HUDEP-2 (cell line): ENCODE measurements around the gene SPATS2.

Source experiments
- DNase-seq, 76 experiments: peaks; one replicate each; lab custom pipeline; 2025; ENCODE audit not compliant: unreplicated experiment in 76 of 76; lab: John Stamatoyannopoulos, UW

Gene SPATS2

DNA sequence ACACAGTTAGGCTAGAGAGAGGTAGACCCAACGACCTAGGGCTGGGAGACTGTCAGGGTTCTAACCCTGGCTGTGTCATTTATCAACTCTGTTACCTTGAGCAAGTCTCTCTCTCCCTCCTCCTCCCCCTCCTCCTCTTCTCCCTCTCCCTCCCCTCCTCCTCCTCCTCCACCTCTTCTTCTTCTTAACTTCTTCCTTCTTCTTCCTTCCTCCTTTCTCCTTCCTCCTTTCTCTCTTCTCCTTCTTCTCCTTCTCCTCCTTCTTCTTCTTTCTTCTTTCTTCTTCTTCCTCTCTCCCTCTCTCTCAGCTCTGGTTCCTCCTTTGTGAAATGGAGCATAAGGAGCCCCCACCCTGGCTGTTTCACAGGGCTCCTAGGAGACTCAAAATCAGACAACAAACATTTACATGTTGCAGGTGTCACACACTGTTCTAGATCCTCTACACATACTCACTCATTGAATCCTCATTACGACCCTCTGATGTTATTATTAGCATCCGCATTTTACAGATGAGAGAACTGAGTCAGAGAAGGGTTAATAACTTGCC is 169.3 kb downstream of the SPATS2 start:
- DNase-seq, result no peak

DNA sequence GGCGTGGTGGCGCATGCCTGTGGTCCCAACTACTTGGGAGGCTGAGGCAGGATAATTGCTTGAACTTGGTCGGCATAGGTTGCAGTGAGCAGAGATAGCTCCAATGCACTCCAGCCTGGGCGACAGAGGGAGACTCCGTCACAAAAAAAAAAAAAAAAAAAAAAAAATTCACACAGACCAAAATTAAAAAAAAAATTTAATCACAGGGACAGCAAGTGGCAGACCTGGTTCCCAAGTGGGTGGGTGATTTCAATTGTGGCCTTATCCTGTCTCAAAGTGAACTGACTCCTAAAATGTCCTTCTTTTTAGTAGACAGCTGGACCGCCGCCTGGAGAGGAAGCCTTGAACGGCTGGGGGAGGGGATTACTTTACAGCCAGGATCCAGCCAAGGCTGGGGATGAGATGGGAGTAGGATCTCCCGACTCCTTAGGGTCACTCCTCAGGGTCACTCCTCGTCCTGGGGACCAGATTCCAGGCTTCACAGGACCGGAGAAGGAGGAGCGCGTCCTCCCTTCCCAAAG is 170.0 kb downstream of the SPATS2 start:
- no peak for DNase-seq

DNA sequence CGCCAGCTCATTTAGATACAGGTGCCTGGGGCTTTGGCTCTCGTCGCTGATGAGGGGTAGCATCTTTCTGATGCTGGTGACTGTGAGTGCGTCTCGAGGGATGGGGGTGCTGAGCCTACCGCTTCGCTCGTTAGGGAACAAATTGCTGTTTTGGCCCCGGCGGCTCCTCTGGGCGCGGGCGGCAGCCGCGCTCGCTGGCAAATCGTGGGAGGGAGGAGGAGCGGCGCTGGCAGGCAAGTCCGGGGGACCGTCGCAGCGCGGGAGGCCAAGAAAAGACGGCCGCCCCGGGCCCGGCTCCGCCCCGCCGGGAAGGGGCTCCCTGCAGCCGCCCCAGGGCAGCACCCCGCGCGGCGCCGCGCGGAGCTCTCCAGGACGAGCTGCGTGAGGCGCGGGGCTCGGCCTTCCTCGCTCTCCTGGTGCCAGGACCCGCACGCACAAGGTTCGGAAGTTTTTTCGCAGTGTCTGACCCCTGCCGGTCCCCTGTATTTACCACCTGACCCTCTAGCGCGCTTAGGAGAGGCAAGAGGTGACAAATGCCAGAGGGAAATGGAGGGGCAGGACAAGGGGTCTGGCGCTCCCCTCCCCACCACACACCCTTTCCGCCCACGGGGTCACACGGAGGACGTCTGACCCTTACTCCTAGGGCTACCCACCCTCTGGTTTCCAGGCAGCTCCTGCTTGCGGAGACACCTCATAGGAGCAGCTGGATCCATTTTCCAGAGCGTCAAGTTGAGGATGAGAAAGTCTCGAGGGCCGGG is 170.7 kb downstream of the SPATS2 start:
- DNase-seq, result peak in 9 of 76 experiments; percentile 3 to 44 (median 13)

DNA sequence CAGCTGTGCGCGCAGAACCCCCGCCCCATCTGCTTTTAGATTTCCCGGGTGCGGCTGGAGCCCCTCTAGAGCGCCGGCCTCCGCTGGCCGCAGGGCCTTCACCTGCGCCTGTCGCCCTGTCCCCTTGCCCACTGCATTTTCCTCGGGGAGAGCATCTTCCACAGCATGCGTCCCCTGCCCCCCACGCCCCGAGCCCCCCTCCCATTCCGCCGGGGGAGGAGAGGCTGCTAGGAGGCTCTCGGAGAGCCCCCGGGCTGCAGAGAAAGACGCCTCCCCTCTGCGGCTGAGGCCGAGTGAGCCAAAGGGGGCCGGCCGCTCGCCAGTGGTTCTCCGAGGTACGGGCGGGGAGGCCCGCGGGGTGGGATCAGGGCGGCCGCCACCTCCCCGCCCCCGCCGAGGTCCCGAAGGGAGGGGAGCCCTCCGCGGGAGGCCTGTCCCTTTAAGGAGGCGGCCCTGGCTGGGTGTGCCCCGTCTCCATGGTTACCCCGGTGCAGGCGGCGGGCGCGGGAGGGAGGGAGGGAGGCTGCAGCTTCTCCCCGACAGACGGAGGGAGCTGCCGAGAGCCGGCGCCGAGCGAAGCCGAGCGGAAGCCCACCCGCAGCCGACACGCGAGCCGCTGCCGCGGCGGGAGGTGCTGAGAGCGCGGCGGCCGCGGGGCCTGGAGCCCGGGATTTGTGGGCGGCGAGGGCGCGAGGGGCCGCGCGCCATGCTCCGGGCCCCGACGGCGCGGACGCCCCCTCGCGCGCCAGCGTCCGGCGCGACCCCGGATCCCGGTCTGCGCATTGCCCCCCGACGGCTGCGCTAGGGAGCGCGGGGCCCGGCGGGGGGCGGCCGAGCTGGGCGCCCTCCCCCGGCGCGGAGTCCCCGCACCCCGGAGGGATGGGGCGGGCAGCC is 171.5 kb downstream of the SPATS2 start, which contains the start of gene KCNH3:
Gene KCNH3 (plus strand): TSS at position 521 of the 894 bp plus-strand sequence. CDS start 387 bp downstream, outside the sequence.
- peak in 71 of 76 experiments; percentile 12 to 88 (median 70) for DNase-seq

- DNase-seq, result no peak
These were observed 172.4 kb downstream of the SPATS2 start for GRCh38 chr12:49539406-49540228.

GRCh38 chr12:49540229-49541139 is 173.2 kb downstream of the SPATS2 start:
- DNase-seq, result no peak

DNA sequence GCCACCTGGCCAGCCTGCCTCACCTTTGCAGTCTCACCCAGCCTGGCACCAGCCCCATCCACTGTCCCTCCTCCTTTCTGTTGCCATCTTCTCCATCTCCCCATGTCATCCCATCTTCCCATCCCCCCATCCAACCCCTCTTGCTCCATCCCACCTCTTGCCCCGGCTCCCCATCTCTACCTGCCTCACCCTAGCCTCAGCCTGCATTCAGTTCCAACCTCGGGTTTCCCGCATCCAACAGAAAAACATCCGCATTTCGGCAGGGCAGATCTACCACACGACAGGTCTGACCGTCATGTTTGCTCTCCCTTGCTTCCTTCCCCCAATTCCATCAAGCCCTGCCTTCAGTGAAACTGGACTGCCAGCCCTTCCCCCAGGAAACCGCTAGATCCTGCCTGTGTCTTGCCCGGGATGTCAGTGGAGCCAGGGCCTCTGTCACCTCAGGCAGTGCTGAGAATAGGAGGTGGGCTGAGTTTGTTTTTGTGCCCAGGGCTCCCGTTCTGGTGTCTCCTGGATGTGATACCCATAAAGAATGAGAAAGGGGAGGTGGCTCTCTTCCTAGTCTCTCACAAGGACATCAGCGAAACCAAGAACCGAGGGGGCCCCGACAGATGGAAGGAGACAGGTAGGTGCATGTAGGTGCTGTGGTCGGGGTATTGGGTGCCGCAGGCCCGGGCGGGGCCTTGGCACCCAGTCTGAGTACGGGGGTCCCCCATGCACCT is 174.0 kb downstream of the SPATS2 start:
- no peak for DNase-seq

DNA sequence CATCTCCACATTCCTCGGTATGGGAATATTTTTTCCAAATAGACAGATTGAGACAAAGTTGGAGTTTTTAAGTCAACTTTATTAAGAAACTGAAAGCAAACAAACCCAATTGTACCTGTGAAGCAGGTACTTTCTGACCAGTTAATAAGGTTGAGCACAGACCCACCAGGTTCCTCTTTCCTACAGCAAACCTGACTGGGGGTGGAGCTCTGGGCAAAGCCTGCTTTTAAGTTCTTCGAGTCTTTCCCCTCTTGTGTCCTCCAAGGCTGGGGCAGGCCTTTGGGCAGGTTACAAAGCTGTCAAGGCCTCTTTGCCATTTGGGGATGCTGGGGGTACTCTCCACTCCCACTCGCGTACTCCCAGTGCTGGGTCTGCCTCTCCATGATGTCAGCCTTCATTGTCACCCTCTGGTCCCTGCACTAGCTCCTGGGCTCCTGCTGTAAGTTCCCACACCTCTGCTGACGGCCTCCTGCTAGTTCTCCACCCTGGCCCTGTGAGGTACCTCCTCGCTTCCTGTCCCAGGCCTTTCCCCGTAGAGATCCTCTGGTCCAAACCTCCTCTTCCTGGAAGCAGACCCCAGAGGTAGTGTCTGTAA is 174.7 kb downstream of the SPATS2 start:
- no peak for DNase-seq

DNA sequence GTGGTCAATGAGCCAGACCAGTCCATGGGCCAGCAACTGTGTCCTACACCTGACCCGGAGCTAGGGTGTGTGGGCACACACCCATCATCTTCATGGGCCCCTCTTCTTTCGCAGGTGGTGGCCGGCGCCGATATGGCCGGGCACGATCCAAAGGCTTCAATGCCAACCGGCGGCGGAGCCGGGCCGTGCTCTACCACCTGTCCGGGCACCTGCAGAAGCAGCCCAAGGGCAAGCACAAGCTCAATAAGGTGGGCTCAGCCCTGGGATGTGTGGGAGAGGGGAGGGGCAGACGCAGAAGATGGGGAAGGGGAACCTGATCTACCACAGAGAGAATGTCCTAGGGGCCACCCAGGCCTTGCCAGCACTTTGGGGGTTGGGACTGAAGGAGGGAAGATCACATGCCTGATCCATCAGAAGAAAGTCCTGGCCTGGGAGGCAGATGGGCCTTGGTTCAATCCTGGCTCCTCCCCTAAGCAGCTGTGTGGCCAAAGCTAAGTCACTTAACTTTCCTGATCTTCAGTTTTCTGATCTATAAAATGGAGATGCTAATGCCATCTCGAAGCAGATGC is 175.4 kb downstream of the SPATS2 start:
- no peak for DNase-seq

- no peak for DNase-seq
These were observed 176.1 kb downstream of the SPATS2 start for GRCh38 chr12:49543221-49543913.

DNA sequence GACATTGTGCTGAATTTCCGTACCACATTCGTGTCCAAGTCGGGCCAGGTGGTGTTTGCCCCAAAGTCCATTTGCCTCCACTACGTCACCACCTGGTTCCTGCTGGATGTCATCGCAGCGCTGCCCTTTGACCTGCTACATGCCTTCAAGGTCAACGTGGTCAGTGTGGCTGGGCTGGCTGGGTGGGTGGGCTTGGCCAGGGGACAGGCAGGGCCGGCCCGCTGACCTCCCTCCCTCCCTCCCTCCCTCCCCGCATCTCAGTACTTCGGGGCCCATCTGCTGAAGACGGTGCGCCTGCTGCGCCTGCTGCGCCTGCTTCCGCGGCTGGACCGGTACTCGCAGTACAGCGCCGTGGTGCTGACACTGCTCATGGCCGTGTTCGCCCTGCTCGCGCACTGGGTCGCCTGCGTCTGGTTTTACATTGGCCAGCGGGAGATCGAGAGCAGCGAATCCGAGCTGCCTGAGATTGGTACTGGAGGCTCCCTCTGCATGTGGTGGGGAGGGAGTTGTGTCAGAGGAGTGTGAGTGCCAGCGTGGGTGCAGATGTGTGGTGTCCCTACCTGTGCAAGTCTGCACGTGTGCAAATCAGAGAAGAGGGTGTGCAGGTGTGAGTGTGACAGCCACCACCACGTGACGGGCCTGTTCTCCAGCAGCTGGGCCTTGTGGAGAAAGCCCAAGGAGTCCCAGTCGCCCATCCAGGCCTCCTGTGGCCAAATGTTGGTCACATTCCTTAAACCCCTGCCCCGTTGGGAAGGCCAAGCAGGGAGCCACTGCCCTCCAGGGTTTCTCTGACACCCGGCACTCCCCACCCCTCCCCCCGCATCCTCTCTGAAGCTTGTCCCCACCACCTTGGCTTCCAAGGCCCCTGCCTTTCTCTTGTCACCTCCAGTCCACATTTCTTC is 176.9 kb downstream of the SPATS2 start:
- no peak for DNase-seq

DNA sequence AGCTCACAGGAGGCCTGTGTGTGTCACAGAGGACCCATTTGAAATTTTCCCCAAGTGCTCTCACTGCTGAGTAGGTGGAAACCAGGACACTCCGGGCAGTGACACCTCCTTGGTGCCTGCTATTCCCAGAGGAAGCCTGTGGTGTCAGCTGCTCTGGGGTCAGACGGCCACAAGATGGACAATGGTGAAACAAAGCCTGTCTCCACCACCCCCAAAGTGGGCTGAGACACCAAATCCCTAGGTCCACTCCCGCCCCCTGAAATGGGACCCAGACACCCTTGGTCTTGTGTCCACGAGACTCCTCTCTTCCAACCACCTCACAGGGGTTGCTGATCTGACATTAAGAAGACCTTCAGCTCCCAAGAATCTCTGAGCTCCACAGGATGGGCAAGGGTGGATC is 178.6 kb downstream of the SPATS2 start:
- no peak for DNase-seq

DNA sequence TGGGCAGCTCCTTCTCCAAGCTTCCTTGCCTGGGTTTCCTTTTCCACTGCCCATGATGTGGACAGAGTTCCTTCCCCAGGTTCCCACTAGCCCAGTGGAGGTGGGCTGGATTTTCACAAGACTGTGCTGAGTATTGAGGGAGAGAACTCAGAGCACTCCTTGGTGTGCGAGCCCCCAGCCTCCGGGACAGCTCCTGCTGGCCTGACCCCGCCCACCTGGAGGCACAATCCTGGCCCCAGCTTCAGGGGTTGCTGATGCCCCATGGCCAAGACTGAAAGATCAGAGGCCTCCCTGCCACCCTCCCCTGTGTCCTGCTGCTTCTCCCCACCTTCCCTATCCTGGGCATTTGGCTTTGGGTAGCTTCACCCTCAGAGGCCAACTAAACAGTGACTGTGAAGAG is 179.2 kb downstream of the SPATS2 start:
- no peak for DNase-seq

DNA sequence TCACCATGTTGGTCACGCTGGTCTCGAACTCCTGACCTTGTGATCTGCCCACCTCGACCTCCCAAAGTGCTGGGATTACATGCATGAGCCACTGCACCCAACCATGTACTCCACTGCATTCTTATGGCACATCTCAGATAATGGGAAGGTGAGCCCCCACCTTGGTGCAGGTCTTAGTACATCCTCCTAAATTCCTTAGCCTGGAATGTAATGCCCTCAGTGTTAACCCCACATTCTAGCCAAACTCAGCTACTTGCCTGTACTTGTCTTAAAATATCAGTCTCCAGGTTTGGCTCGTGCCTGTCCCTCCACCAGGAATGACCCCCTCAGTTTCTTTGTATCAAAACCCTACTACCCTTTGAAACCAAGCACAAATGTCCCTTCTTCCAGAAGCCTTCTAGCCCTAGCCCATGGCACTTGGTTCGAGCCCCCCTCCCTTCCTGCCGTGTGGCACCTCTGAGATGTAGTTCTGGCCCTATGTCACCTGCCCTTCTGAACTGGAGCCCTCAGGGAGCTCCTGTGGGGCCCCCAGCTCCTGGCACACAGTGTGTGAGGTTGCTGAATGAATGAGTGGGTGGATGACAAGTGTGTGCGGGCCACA is 179.9 kb downstream of the SPATS2 start:
- DNase-seq, result no peak

- no peak for DNase-seq
These were observed 181.2 kb downstream of the SPATS2 start for GRCh38 chr12:49548481-49548821.
